T-helper 9 cell (primary cell): ENCODE measurements around the gene LINC00632.
A peak's percentile ranks its signal among the peaks of the same experiment; 100 is the strongest.
"Not testable (repeated sequence)": the region's sequence is repeated elsewhere in the genome, so short reads cannot be mapped to it uniquely, and the experiment has no call there.

Source experiments
- DNase-seq: peaks from one replicate; pipeline ENCODE4 v3.0.0-alpha.2; 2020
- total RNA-seq, 2 donors: gene quantifications; one replicate each; lab custom pipeline; 2026; lab: John Stamatoyannopoulos, UW

LINC00632 gene
- 0.48 to 0.77 reads per million in 2 donors for total RNA-seq

- DNase-seq: no peak
Observed at GRCh38 chrX:140709421-140709846, at the start of gene LINC00632. LINC00632 (plus strand) TSS chrX:140709759.

- DNase-seq: no peak
Observed at GRCh38 chrX:140661643-140662042, 47.9 kb upstream of the LINC00632 start.

GRCh38 chrX:140664939-140665338, 44.6 kb upstream of the LINC00632 start:
- DNase-seq: no peak

- no peak for DNase-seq
Observed at GRCh38 chrX:140672840-140673731, 36.5 kb upstream of the LINC00632 start.

- no peak for DNase-seq
Observed at GRCh38 chrX:140687706-140688105, 21.9 kb upstream of the LINC00632 start.

- not testable (repeated sequence) for DNase-seq
Observed at GRCh38 chrX:140691596-140691995, 18.0 kb upstream of the LINC00632 start.

GRCh38 chrX:140697618-140698017, 11.9 kb upstream of the LINC00632 start:
- no peak for DNase-seq

GRCh38 chrX:140701480-140701879, 8.1 kb upstream of the LINC00632 start:
- no peak for DNase-seq

- no peak for DNase-seq
Observed at GRCh38 chrX:140710710-140711109, 1.2 kb downstream of the LINC00632 start.

- no peak for DNase-seq
Observed at GRCh38 chrX:140711894-140712293, 2.3 kb downstream of the LINC00632 start.

GRCh38 chrX:140712413-140713173, 3.0 kb downstream of the LINC00632 start:
- DNase-seq: peak; percentile 1

- DNase-seq: no peak
Observed at GRCh38 chrX:140713174-140713539, 3.6 kb downstream of the LINC00632 start.

- DNase-seq: no peak
Observed at GRCh38 chrX:140715787-140716186, 6.2 kb downstream of the LINC00632 start.

GRCh38 chrX:140723121-140723715, 13.7 kb downstream of the LINC00632 start:
- no peak for DNase-seq

- DNase-seq: no peak
Observed at GRCh38 chrX:140724309-140724708, 14.8 kb downstream of the LINC00632 start.

GRCh38 chrX:140724736-140725135, 15.2 kb downstream of the LINC00632 start:
- no peak for DNase-seq

GRCh38 chrX:140725500-140725899, 15.9 kb downstream of the LINC00632 start:
- no peak for DNase-seq

GRCh38 chrX:140733766-140734342, 24.3 kb downstream of the LINC00632 start:
- no peak for DNase-seq

- no peak for DNase-seq
Observed at GRCh38 chrX:140744085-140744484, 34.5 kb downstream of the LINC00632 start.

GRCh38 chrX:140756941-140757340, 47.4 kb downstream of the LINC00632 start:
- no peak for DNase-seq

- no peak for DNase-seq
Observed at GRCh38 chrX:140762061-140762460, 52.5 kb downstream of the LINC00632 start.

- DNase-seq: no peak
Observed at GRCh38 chrX:140764401-140764919, 54.9 kb downstream of the LINC00632 start.
